ENCODE data around the gene RPH3AL.

- TF ChIP-seq EP300 (IDR thresholded peaks at IDR 0.05) = no peak
- TF ChIP-seq CTCF (IDR thresholded peaks at IDR 0.05) = no peak
- TF ChIP-seq POLR2A (IDR thresholded peaks at IDR 0.05) = no peak
- TF ChIP-seq POLR2AphosphoS5 (IDR thresholded peaks at IDR 0.05) = no peak
These were observed 101.9 kb downstream of the RPH3AL start for GRCh38 chr17:250487-251300.
